Ramos (cell line): ENCODE results near the gene NDUFS3.

ENCODE experiments used
- in situ Hi-C: fragments of 300-500 bp; cut with MboI; formaldehyde crosslinking; loops from one replicate; pipeline ENCODE4 v1.14.3; 2022; ENCODE audit warnings: low sequenced_read_pairs; ENCODE audit not compliant: unreplicated experiment

NDUFS3 gene

GRCh38 chr11:47620836-47621378, 42.0 kb downstream of the NDUFS3 start:
- in situ Hi-C loops: no loop called here

- in situ Hi-C loops: loop anchor here (25.0 kb wide), 1 partner anchor 111 kb away; no protein-coding TSS in a partner anchor
These were observed 47.4 kb downstream of the NDUFS3 start for GRCh38 chr11:47626234-47626633.

- in situ Hi-C loops: loop anchor here (25.0 kb wide), 1 partner anchor 109 kb away; no protein-coding TSS in a partner anchor
These were observed 49.2 kb downstream of the NDUFS3 start for GRCh38 chr11:47628026-47628425.

GRCh38 chr11:47631473-47631872, 52.6 kb downstream of the NDUFS3 start:
- in situ Hi-C loops: loop anchor here (25.0 kb wide), 1 partner anchor 106 kb away; no protein-coding TSS in a partner anchor
